Measurements from ENCODE around the gene LAMA4.

LAMA4 gene

GRCh38 chr6:112100561-112100960, 153.8 kb downstream of the LAMA4 start:
- DNase-seq: no peak

DNA sequence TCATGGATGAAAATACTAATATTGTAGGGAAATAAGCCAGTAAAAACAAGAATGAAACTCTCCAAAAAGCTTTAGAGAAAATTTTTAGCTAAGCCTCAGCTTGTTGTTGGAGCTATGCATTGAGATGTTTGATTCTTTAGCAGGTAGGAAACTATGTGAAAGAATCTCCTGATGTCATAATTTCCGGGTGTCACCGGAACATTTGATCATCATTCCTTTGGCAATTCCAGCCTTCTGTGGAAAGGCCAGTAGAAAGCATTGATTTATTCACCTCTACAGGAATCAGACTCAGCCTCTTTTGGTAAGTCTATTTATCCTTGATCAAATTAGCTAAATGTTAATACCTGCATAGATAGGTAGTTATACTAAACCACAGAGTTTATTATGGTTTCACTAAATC, 157.5 kb downstream of the LAMA4 start:
- DNase-seq: no peak

- no peak for DNase-seq
These were observed 166.5 kb downstream of the LAMA4 start for GRCh38 chr6:112087916-112088315.

DNA sequence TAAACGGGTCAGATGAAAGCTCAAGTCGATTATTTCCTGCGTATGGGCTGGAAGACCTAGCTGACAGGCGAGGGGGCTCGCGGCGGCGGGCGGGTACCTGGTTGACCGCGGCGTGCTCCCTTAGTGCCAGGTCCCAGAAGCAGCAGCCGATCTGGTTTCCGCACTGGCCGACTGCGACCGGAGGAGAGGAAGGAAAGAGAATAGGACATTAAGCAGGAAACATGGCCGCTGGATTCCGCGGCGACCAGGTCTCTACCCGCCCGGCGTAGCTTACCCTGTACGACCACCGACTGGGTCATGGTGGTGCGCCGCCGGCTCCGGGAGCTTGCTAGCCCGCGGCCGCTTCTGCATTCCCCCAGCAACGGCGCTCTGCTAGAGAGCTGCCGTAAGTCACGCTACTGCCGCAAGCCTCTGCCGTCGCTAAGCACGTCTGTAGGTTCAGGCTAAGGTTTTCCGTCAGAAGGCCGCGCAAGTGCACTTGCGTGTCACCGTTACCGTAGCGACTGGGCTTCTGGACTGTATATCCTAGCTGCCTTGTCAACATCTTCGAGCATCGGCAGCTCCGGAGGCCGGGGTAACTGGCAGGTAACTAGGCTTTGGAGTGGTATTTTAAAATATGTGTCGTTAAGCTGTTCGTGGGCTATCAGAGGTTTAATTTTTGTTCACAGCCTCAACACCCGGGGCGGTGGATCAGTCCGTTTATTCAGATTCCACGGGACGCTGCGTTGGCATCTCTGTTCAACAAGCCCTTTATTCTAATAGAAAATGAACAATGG, 167.0 kb downstream of the LAMA4 start, which contains the start of the genes FAM229B and TUBE1:
Gene FAM229B (plus strand): TSS at position 456 of the 776 bp plus-strand sequence. CDS start 11,693 bp downstream, outside the sequence.
Gene TUBE1 (minus strand): TSS at position 347 of the 776 bp plus-strand sequence. CDS start 48 bp downstream, at position 299.
- peak; percentile 46 to 97 (median 88) for DNase-seq

DNA sequence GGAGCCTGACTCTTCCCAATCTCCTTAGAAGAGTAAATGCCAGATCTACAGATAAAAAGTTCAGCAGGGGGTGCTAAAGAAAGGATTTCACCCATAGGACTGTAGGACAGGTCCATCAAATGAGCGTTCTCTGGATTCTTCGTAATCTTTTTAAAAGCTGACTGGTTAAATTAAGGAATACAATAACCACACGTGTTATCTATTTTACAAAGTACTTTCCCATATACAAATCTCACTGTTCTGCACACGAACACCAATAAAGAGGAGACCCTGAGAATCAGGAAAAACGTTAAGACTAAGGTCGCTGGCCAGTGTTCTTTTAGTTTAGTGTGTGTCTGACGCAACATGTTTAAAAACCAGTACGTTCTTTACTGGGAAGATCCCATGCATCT, 167.6 kb downstream of the LAMA4 start:
- DNase-seq: no peak

DNA sequence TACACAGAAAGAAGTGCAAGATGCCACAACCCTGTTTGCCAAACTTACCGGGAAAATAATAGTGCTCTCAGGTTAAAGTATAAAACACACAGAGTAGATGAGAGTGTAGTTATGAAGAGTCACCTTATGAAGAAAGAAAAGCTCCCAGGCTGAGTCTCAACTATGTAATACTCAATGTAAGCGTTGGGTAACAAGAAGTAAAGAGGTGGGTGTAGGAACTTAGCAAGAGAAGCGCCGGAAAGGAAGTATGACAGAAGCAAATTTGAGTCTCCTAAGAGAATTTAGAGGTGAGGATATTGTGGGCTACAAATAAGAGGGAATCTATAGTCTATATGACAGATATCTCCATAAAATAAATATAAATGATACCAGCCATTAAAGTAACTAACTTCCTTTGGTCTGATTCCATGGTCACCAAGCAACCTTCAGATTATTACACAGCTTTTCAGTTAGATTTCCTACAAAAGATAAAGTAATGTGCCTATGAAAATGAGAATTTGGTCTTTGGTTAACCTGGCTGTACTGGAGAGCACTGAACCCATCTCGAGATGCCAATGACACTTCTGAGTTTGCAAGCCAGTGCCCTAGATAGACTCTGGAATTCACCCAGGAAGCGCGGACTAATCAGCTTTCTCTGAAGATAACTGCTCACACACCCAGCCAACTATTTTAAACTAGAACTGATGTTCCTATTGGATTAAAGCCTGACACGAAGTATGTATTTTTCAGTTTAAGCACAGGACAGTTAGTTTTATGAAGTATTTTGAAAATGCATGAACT, 168.9 kb downstream of the LAMA4 start:
- no peak for DNase-seq

DNA sequence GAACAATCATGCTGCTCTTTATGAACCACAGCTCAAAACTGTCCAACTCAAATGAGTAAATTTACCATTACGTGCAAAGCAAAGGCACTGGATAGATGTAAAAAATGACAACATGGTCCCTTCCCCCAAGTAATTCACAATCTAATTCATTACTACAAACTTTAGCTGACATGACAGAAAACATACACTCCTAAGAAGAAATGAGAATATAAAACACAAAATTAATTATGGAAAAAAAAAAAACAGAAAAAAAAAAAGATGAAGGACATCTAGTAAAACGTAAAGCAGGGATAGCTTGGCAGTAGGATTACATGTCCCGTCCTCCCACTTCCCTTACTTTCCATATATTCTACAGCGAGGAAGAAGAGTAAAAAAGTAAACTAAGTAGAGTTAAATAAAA, 172.8 kb downstream of the LAMA4 start:
- no peak for DNase-seq

DNA sequence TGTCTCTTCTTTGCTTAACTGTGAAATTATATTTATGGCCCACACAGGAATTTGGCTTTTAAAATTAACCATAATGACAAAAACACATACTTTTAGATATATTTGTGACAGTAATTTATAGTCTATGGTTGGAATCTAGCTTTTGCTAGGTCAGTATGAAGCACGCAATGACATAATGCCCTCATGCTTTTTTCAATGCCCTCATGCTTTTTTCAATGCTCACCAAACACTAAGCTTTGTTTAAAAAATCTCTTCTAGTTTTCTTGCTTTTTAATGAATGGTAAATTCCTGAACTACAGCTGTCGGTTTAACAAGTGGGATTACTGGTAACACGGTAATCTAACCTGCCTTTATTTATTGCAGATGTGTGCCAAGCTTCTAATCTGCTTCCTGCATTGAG, 187.8 kb downstream of the LAMA4 start:
- no peak for DNase-seq

- DNase-seq: no peak
These were observed 188.9 kb downstream of the LAMA4 start for GRCh38 chr6:112065426-112065986.

GRCh38 chr6:112062966-112063365, 191.4 kb downstream of the LAMA4 start:
- DNase-seq: no peak

- DNase-seq: no peak
These were observed 192.8 kb downstream of the LAMA4 start for GRCh38 chr6:112061605-112062004.

Data from nucleus accumbens (tissue), 56 donors.